Fibroblast of pulmonary artery (primary cell): ENCODE measurements around the gene PNMA1.

Source experiments
- DNase-seq: peaks from one replicate; pipeline ENCODE4 v3.0.0-alpha.2; 2010; ENCODE audit warnings: low read depth
- H3K4me3 ChIP-seq: replicated peaks from 2 replicates; pipeline ENCODE4 v1.5.1; 2011; ENCODE audit warnings: low read depth, mild to moderate bottlenecking, control low read depth, low read length, moderate library complexity
- CTCF ChIP-seq: IDR thresholded peaks from 2 replicates; pipeline ENCODE4 v1.5.1; 2011; ENCODE audit warnings: mild to moderate bottlenecking, control low read depth, low read length, inconsistent platforms; ENCODE audit errors: missing control alignments

The PNMA1 gene

GRCh38 chr14:73754911-73755360 lies 40.8 kb upstream of the PNMA1 start:
- peak; percentile 64 for DNase-seq
- TF ChIP-seq CTCF: no peak
- H3K4me3 ChIP-seq: peak overlapping the region; percentile 11

GRCh38 chr14:73753887-73754795 lies 40.0 kb upstream of the PNMA1 start:
- no peak for DNase-seq
- H3K4me3 ChIP-seq: peak overlapping the region; percentile 11
- no peak for TF ChIP-seq CTCF

GRCh38 chr14:73753124-73753886 lies 39.1 kb upstream of the PNMA1 start:
- TF ChIP-seq CTCF: no peak
- no peak overlapping the region for H3K4me3 ChIP-seq
- DNase-seq: peak; percentile 65

- H3K4me3 ChIP-seq: no peak overlapping the region
- TF ChIP-seq CTCF: peak; percentile 36
- DNase-seq: peak; percentile 73
Observed at GRCh38 chr14:73752297-73752992, 38.3 kb upstream of the PNMA1 start.

- H3K4me3 ChIP-seq: no peak overlapping the region
- DNase-seq: no peak
- no peak for TF ChIP-seq CTCF
Observed at GRCh38 chr14:73751157-73751691, 37.0 kb upstream of the PNMA1 start.

- no peak for TF ChIP-seq CTCF
- H3K4me3 ChIP-seq: no peak overlapping the region
- DNase-seq: no peak
Observed at GRCh38 chr14:73750531-73750901, 36.3 kb upstream of the PNMA1 start.
